HepG2 (cell line): ENCODE measurements around the gene PSIP1.

ENCODE experiments used
- ESRRA ChIP-seq: sonication (generic); formaldehyde crosslinking; IDR thresholded peaks from 2 replicates; pipeline ENCODE4 v1.5.1; 2020; ENCODE audit warnings: mild to moderate bottlenecking, low read depth, missing genetic modification reagents
- FOXK2 ChIP-seq: fragments of 450-650 bp; IDR thresholded peaks from 2 replicates; pipeline ENCODE4 v1.6.1; 2016
- SP4 ChIP-seq: sonication (generic); formaldehyde crosslinking; IDR thresholded peaks from 2 replicates; pipeline ENCODE4 v1.8.1; 2023; ENCODE audit warnings: mild to moderate bottlenecking, missing genetic modification reagents
- TBX3 ChIP-seq: fragments of 450-650 bp; IDR thresholded peaks from 2 replicates; pipeline ENCODE4 v1.6.1; 2017; ENCODE audit warnings: antibody characterized with exemption, mild to moderate bottlenecking, inconsistent platforms, borderline replicate concordance
- ZFP82 ChIP-seq: sonication (generic); formaldehyde crosslinking; IDR thresholded peaks from 2 replicates; pipeline ENCODE4 v1.5.1; 2020; ENCODE audit warnings: mild to moderate bottlenecking, missing genetic modification reagents, borderline replicate concordance
- ZMYM3 ChIP-seq: sonication (generic); formaldehyde crosslinking; IDR thresholded peaks from 2 replicates; pipeline ENCODE4 v1.5.1; 2020; ENCODE audit warnings: mild to moderate bottlenecking, missing genetic modification reagents
- ZNF3 ChIP-seq: IDR thresholded peaks from 2 replicates; pipeline ENCODE4 v1.7.0; 2017; ENCODE audit warnings: inconsistent platforms
- ZNF318 ChIP-seq: sonication (generic); formaldehyde crosslinking; IDR thresholded peaks from 2 replicates; pipeline ENCODE4 v1.4.0; 2020; ENCODE audit warnings: mild to moderate bottlenecking, missing genetic modification reagents

- peak; percentile 24; the same call in 1 of the 2 replicates for TF ChIP-seq ZMYM3 (CRISPR knock-in tag)
- TF ChIP-seq TBX3, result no peak
- no peak for TF ChIP-seq ZNF318 (CRISPR knock-in tag)
- no peak for TF ChIP-seq SP4 (CRISPR knock-in tag)
- TF ChIP-seq ZNF3 (CRISPR knock-in tag), result no peak
- TF ChIP-seq ZFP82, result no peak
- TF ChIP-seq ESRRA (CRISPR knock-in tag), result no peak
- no peak for TF ChIP-seq FOXK2
Measured at GRCh38 chr9:15513335-15513734, 2.6 kb upstream of the PSIP1 start.
